ENCODE data around the gene NTF4.
"Not testable (repeated sequence)": the region's sequence is repeated elsewhere in the genome, so short reads cannot be mapped to it uniquely, and the experiment has no call there.

GRCh38 chr19:49043548-49043947 lies 21.1 kb downstream of the NTF4 start, which contains the start of gene CGB5:
- not testable (repeated sequence) for TF ChIP-seq POLR2A (IDR thresholded peaks at IDR 0.05); CTCF (IDR thresholded peaks at IDR 0.05 in 4 of 5, conservative IDR thresholded peaks at IDR 0.05 in 1 of 5)
